Urinary bladder (tissue), 4 donors: ENCODE measurements around the gene MAP2K4. TPM values are rescaled to one million over a fixed set of nuclear protein-coding genes. Genes with fewer than 3 reads are reported as not detected.

Experiments
- DNase-seq: peaks from one replicate; pipeline ENCODE4 v3.0.0-alpha.2; 2015; ENCODE audit errors: extremely low spot score
- H3K27ac ChIP-seq: one replicate; pipeline ENCODE4 v1.5.1; 2013; ENCODE audit warnings: low read depth, mild to moderate bottlenecking, moderate library complexity
- H3K36me3 ChIP-seq: one replicate; pipeline ENCODE4 v1.6.1; 2013; ENCODE audit warnings: mild to moderate bottlenecking, moderate library complexity; ENCODE audit not compliant: insufficient read depth
- H3K4me1 ChIP-seq: one replicate; pipeline ENCODE4 v1.6.1; 2013; ENCODE audit warnings: mild to moderate bottlenecking, moderate library complexity; ENCODE audit not compliant: insufficient read depth
- H3K4me3 ChIP-seq: one replicate; pipeline ENCODE4 v1.5.1; 2013; ENCODE audit warnings: low read depth, low read length
- WGBS: extraction: QIAGEN DNeasy Blood & Tissue Kit; methylation state at CpG from one replicate; pipeline ENCODE4 v1.1.7; 2013; 5-methylcytosine and 5-hydroxymethylcytosine counted together
- polyA plus RNA-seq: library from polyadenylated mRNA; stranded (reverse); fragments of 200-250 nt; gene quantifications from one replicate; pipeline ENCODE4 v1.2.3, GENCODE V29; 2013
- total RNA-seq: library from RNA; depleted of rRNA; stranded (reverse); fragments of >200 nt; gene quantifications from one replicate; pipeline ENCODE4 v1.2.3, GENCODE V29; 2014
- donor health status: healthy with polysubstance abuse.
- donor health status: healthy.

MAP2K4 gene
- total and polyA plus RNA-seq, 2 donors: 16.0 to 69.9 TPM

- Histone ChIP-seq H3K4me1 (no peaks in the 10 kb centered on the region), H3K36me3 (no peaks in the 10 kb centered on the region), H3K4me3 (no peak overlapping the region), H3K27ac (no peak overlapping the region)
- 97% methylated on average over 4 of the region's 4 CpGs for WGBS
- no peak for DNase-seq
Observed at GRCh38 chr17:12085076-12085949, 64.6 kb downstream of the MAP2K4 start.

DNA sequence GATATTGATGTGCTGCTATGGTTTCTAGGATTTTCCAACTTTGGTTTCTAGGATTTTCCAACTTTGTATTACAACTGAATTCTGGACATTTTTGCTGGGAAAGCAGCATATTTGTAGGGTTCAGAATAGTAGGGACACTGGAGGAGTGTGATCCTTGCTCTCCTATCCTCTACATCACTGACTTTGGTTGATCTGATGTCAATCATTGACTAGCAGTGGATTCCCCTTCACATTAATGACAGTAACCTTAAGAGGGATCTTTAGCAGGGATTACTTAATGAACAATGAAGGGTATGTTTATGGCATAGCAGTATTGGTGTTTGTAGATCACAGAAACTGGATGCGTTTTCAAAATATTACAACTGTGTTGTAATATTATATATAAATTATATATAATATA lies 67.4 kb downstream of the MAP2K4 start:
- DNase-seq: no peak
- Histone ChIP-seq H3K36me3 (no peaks in the 10 kb centered on the region), H3K27ac (no peak overlapping the region), H3K4me1 (no peaks in the 10 kb centered on the region), H3K4me3 (no peak overlapping the region)
- WGBS: 96% methylated on average over 1 of the region's 1 CpG

GRCh38 chr17:12089809-12090384 lies 69.2 kb downstream of the MAP2K4 start:
- no peak for DNase-seq
- Histone ChIP-seq H3K27ac (no peak overlapping the region), H3K4me3 (no peak overlapping the region), H3K4me1 (no peaks in the 10 kb centered on the region), H3K36me3 (no peaks in the 10 kb centered on the region)
- WGBS: 87% methylated on average over 3 of the region's 3 CpGs

DNA sequence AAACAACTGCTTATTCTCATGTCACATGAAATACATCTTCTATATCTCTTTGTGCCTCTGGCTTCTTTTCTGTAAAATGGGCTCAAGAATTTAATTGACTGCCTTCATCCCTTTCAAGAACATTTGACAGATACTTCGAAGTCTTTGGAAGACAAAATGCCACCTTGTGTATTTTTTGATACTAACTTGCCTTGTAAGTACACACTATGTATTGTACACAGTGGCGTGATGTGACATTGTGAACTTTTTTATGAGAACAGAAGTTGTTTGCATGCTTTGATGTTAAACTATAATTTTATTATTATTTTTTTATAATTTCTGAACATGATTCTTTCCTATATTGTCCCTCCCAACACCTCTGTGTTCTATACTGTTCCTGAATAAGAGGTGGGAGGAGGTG lies 73.7 kb downstream of the MAP2K4 start:
- Histone ChIP-seq H3K4me3 (no peak overlapping the region), H3K36me3 (no peaks in the 10 kb centered on the region), H3K4me1 (no peaks in the 10 kb centered on the region), H3K27ac (no peak overlapping the region)
- 98% methylated on average over 2 of the region's 2 CpGs for WGBS
- DNase-seq: no peak

GRCh38 chr17:12095522-12095921 lies 74.8 kb downstream of the MAP2K4 start:
- Histone ChIP-seq H3K4me1 (no peaks in the 10 kb centered on the region), H3K27ac (no peak overlapping the region), H3K36me3 (no peaks in the 10 kb centered on the region), H3K4me3 (no peak overlapping the region)
- WGBS: 96% methylated on average over 5 of the region's 5 CpGs
- no peak for DNase-seq

- no peak for DNase-seq
- H3K36me3 ChIP-seq: no peaks in the 10 kb centered on the region
- no peak overlapping the region for H3K27ac ChIP-seq
- no peaks in the 10 kb centered on the region for H3K4me1 ChIP-seq
- WGBS: 70% methylated on average over 3 of the region's 3 CpGs
- no peak overlapping the region for H3K4me3 ChIP-seq
Observed at GRCh38 chr17:12097326-12097725, 76.6 kb downstream of the MAP2K4 start.

DNA sequence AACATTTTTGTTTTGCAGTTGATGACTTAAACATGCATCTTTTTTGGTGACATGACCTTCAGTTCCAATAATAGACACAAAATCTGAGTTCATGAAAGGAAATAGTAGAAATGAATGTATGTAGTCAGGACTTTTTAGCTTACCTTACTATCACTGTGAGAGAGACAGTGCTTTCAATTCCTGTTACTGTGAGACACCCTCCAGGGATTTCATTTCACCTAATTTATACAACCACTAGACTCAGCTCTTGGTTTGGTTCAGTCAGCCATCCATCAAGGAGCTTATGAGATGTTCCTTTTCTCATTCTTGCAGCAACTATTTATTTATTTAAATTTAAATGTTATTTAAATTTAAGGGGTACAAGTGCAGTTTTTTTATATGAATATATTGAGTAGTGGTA lies 77.9 kb downstream of the MAP2K4 start:
- Histone ChIP-seq H3K36me3 (no peaks in the 10 kb centered on the region), H3K4me3 (no peak overlapping the region), H3K27ac (no peak overlapping the region), H3K4me1 (no peaks in the 10 kb centered on the region)
- DNase-seq: no peak

GRCh38 chr17:12099412-12099811 lies 78.7 kb downstream of the MAP2K4 start:
- Histone ChIP-seq H3K4me1 (no peaks in the 10 kb centered on the region), H3K36me3 (no peaks in the 10 kb centered on the region), H3K4me3 (no peak overlapping the region), H3K27ac (no peak overlapping the region)
- WGBS: 97% methylated on average over 1 of the region's 1 CpG
- no peak for DNase-seq

GRCh38 chr17:12104831-12105230 lies 84.2 kb downstream of the MAP2K4 start:
- DNase-seq: no peak
- H3K27ac ChIP-seq: no peak overlapping the region
- H3K36me3 ChIP-seq: no peaks in the 10 kb centered on the region
- no peaks in the 10 kb centered on the region for H3K4me1 ChIP-seq
- no peak overlapping the region for H3K4me3 ChIP-seq

DNA sequence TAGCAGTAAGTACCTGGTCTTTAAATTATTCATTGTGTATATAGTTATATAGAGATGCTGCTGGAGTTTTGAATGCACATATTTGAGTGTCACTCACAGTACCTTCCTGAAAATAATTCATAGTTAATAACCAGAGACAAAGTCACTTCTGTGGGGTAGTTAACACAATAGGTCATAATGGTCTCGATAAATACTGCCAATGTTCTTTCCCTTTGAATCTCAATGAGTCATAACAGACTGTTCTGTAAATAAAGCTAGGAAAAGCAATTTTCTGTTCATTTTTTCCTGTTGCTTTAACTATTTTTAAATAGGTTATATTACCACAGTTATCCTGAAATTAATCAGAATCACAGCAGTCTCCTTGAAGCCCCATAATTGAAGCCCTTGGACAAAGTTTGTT lies 87.2 kb downstream of the MAP2K4 start:
- Histone ChIP-seq H3K4me3 (no peak overlapping the region), H3K27ac (no peak overlapping the region), H3K36me3 (no peaks in the 10 kb centered on the region), H3K4me1 (no peaks in the 10 kb centered on the region)
- 45% methylated on average over 1 of the region's 1 CpG for WGBS
- DNase-seq: no peak

GRCh38 chr17:12110906-12111305 lies 90.2 kb downstream of the MAP2K4 start:
- Histone ChIP-seq H3K4me1 (no peaks in the 10 kb centered on the region), H3K4me3 (no peak overlapping the region), H3K36me3 (no peaks in the 10 kb centered on the region), H3K27ac (no peak overlapping the region)
- DNase-seq: no peak
- WGBS: over 99% methylated on average over 2 of the region's 2 CpGs

- DNase-seq: no peak
- Histone ChIP-seq H3K4me3 (no peak overlapping the region), H3K4me1 (no peaks in the 10 kb centered on the region), H3K36me3 (no peaks in the 10 kb centered on the region), H3K27ac (no peak overlapping the region)
- 91% methylated on average over 2 of the region's 2 CpGs for WGBS
Observed at GRCh38 chr17:12113156-12113555, 92.5 kb downstream of the MAP2K4 start.

- Histone ChIP-seq H3K36me3 (no peaks in the 10 kb centered on the region), H3K4me3 (no peak overlapping the region), H3K4me1 (no peaks in the 10 kb centered on the region), H3K27ac (no peak overlapping the region)
- 70% methylated on average over 3 of the region's 3 CpGs for WGBS
- DNase-seq: no peak
Observed at GRCh38 chr17:12114686-12115418, 94.2 kb downstream of the MAP2K4 start.

DNA sequence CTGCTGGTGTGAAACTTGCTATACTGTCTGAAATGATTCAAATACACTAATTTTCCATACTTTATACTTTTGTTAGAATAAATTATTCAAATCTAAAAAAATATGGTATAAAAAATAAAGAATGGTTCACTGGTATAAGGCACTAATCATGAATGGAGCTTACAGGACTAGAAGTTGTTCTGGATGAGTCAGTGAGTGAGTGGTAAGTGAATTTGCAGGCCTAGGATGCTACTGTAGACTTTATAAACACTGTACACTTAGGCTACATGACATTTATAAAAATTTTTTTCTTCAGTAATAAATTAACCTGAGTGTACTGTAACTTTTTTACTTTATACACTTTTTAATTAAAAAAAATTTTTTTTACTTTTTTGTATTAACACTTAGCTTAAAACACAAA lies 95.5 kb downstream of the MAP2K4 start:
- Histone ChIP-seq H3K4me1 (no peaks in the 10 kb centered on the region), H3K4me3 (no peak overlapping the region), H3K36me3 (no peaks in the 10 kb centered on the region), H3K27ac (no peak overlapping the region)
- DNase-seq: no peak
